Transverse colon (tissue), 4 donors: ENCODE data around the gene FBLN5. TPM values are rescaled to one million over a fixed set of nuclear protein-coding genes. Genes with fewer than 3 reads are reported as not detected.

Source experiments
- DNase-seq: peaks from one replicate; pipeline ENCODE4 v3.0.0-alpha.2; 2019
- H3K27ac ChIP-seq, 4 donors: fragments of 200-600 bp; sonication (generic); 2 replicates each; pipeline ENCODE4 v1.5.1; 2016 to 2018; ENCODE audit warnings: inconsistent platforms in 4 of 4
- H3K27me3 ChIP-seq: fragments of 200-600 bp; sonication (generic); 2 replicates; pipeline ENCODE4 v1.5.1; 2017; ENCODE audit warnings: inconsistent platforms
- H3K36me3 ChIP-seq, 4 donors: fragments of 200-600 bp; sonication (generic); 2 replicates each; pipeline ENCODE4 v1.5.1; 2017 to 2019; ENCODE audit warnings: inconsistent platforms in 4 of 4
- H3K4me1 ChIP-seq, 4 donors: fragments of 200-600 bp; sonication (generic); 2 replicates each; pipeline ENCODE4 v1.5.1; 2017 to 2020; ENCODE audit warnings: inconsistent platforms in 4 of 4
- H3K4me3 ChIP-seq, 4 donors: fragments of 200-600 bp; sonication (generic); 1 replicate in 1 of 4; 2 replicates in 3 of 4; pipeline versions ENCODE4 v1.5.1 to v1.6.1; 2017 to 2019; ENCODE audit warnings: inconsistent platforms in 4 of 4
- H3K9me3 ChIP-seq, 2 donors: fragments of 200-600 bp; sonication (generic); 2 replicates each; pipeline ENCODE4 v1.5.1; 2017 to 2019; ENCODE audit warnings: inconsistent platforms in 2 of 2
- CTCF ChIP-seq, 5 experiments: fragments of 200-600 bp in 3 of 5; fragments of 450-650 bp in 2 of 5; sonication (generic) in 3 of 5; IDR thresholded peaks; 1 replicate in 2 of 5; 2 replicates in 3 of 5; pipeline ENCODE4 v1.5.1; 2016 to 2017; ENCODE audit warnings: antibody characterized with exemption in 5 of 5, inconsistent platforms in 3 of 5, mild to moderate bottlenecking in 2 of 5, moderate library complexity in 1 of 5
- EP300 ChIP-seq: sonication (generic); formaldehyde crosslinking; IDR thresholded peaks from one replicate; pipeline ENCODE4 v1.6.1; 2017; ENCODE audit warnings: antibody characterized with exemption, low read depth
- POLR2A ChIP-seq: fragments of 450-650 bp; IDR thresholded peaks from one replicate; pipeline ENCODE4 v1.6.1; 2016; ENCODE audit warnings: antibody characterized with exemption, mild to moderate bottlenecking, moderate library complexity
- POLR2AphosphoS5 ChIP-seq, 3 donors: sonication (generic); formaldehyde crosslinking; IDR thresholded peaks; one replicate each; pipeline ENCODE4 v1.6.1; 2016; ENCODE audit warnings: antibody characterized with exemption in 3 of 3
- WGBS, 2 donors: methylation state at CpG; one replicate each; pipeline ENCODE4 v1.1.5; 2018; ENCODE audit warnings: low coverage in 1 of 2; 5-methylcytosine and 5-hydroxymethylcytosine counted together
- in situ Hi-C, 4 donors: fragments of 200-750 bp; cut with MboI; loops; one replicate each; pipeline versions ENCODE4 v1.15.0 to v1.15.1; 2017; ENCODE audit warnings: low sequenced_read_pairs in 3 of 4, low pct_ligation_motif_present in 1 of 4, low pct_unique_long_range_greater_than_20kb in 1 of 4
- intact Hi-C: fragments of 100-400 bp; cut with DNase I; formaldehyde crosslinking; loops from one replicate; pipeline ENCODE4 v1.15.1; 2023; ENCODE audit warnings: low total_unique reads
- total RNA-seq, 4 donors: library from RNA; depleted of rRNA; stranded (reverse); fragments of >200 nt; gene quantifications; one replicate each; pipeline ENCODE4 v1.1.0, GENCODE V29; 2016

The FBLN5 gene
- total RNA-seq, 4 donors from 2014 or later: 14.6 to 120 (median 38.7) TPM

GRCh38 chr14:91955168-91955567 lies 7.7 kb upstream of the FBLN5 start:
- Histone ChIP-seq H3K27ac (no peak overlapping the region), H3K27me3 (no peaks in the 10 kb centered on the region), H3K9me3 (no peaks in the 10 kb centered on the region), H3K4me3 (no peak overlapping the region), H3K36me3 (no peaks in the 10 kb centered on the region), H3K4me1 (no peaks in the 10 kb centered on the region)
- intact Hi-C loops (no loop called here), in situ Hi-C loops (no loop called here)
- WGBS, 2 donors: 44 to 83% methylated on average over 1 of the region's 1 CpG
- TF ChIP-seq POLR2AphosphoS5 (IDR thresholded peaks at IDR 0.05): no peak
- no peak for TF ChIP-seq POLR2A
- TF ChIP-seq EP300: no peak
- TF ChIP-seq CTCF (IDR thresholded peaks at IDR 0.05): no peak
- no peak for DNase-seq

- no peaks in the 10 kb centered on the region for H3K9me3 ChIP-seq
- intact Hi-C loops: no loop called here
- no peak for DNase-seq
- peaks cover 6% of the 10 kb centered on the region for H3K27me3 ChIP-seq
- WGBS, 2 donors: 70 to 78% methylated on average over 5 to 8 of the region's 8 CpGs
- no peaks in the 10 kb centered on the region for H3K36me3 ChIP-seq
- no peak overlapping the region for H3K4me3 ChIP-seq
- no peaks in the 10 kb centered on the region for H3K4me1 ChIP-seq
- H3K27ac ChIP-seq: no peak overlapping the region
- TF ChIP-seq EP300 (no peak), POLR2A (no peak), POLR2AphosphoS5 (IDR thresholded peaks at IDR 0.05) (no peak), CTCF (IDR thresholded peaks at IDR 0.05) (no peak)
- in situ Hi-C loops: no loop called here
Measured at GRCh38 chr14:91953170-91953985, 5.9 kb upstream of the FBLN5 start.

- peaks cover 38% of the 10 kb centered on the region for H3K27me3 ChIP-seq
- intact Hi-C loops: no loop called here
- no peaks in the 10 kb centered on the region for H3K9me3 ChIP-seq
- TF ChIP-seq POLR2AphosphoS5 (IDR thresholded peaks at IDR 0.05): no peak
- TF ChIP-seq POLR2A: peak; percentile 49
- TF ChIP-seq EP300: no peak
- TF ChIP-seq CTCF (IDR thresholded peaks at IDR 0.05): no peak
- peaks cover 0 to 8% (median 2%) of the 10 kb centered on the region in 4 donors for H3K4me1 ChIP-seq
- 18 to 31% methylated on average over 11 to 38 of the region's 38 CpGs for WGBS, 2 donors
- DNase-seq: peak; percentile 9
- in situ Hi-C loops: no loop called here
- H3K27ac ChIP-seq: peak overlapping the region; percentile 63 to 81 (median 68)
- no peaks in the 10 kb centered on the region for H3K36me3 ChIP-seq
- H3K4me3 ChIP-seq: peak overlapping the region; percentile 36 to 59 (median 49)
Measured at GRCh38 chr14:91946622-91947474, 646 bp downstream of the FBLN5 start.
